Measurements from ENCODE around the gene AGTRAP.

Gene AGTRAP

GRCh38 chr1:11725616-11726015 lies 10.3 kb upstream of the AGTRAP start:
- in situ Hi-C loops (cut with MboI; ENCODE audit: low sequenced_read_pairs, unreplicated experiment): no loop called here
- no peak for TF ChIP-seq CTCF (IDR thresholded peaks at IDR 0.05; ENCODE audit: borderline replicate concordance, control extremely low read depth, extremely low read depth, insufficient read depth, missing control alignments)
- DNase-seq (ENCODE audit: low spot score): no peak

GRCh38 chr1:11727119-11727518 lies 8.8 kb upstream of the AGTRAP start:
- no peak for DNase-seq (ENCODE audit: low spot score)
- in situ Hi-C loops (cut with MboI; ENCODE audit: low sequenced_read_pairs, unreplicated experiment): no loop called here
- no peak for TF ChIP-seq CTCF (IDR thresholded peaks at IDR 0.05; ENCODE audit: borderline replicate concordance, control extremely low read depth, extremely low read depth, insufficient read depth, missing control alignments)

GRCh38 chr1:11728126-11728806 lies 7.7 kb upstream of the AGTRAP start:
- DNase-seq (ENCODE audit: low spot score): no peak
- in situ Hi-C loops (cut with MboI; ENCODE audit: low sequenced_read_pairs, unreplicated experiment): no loop called here
- TF ChIP-seq CTCF (IDR thresholded peaks at IDR 0.05; ENCODE audit: borderline replicate concordance, control extremely low read depth, extremely low read depth, insufficient read depth, missing control alignments): no peak

GRCh38 chr1:11729155-11729497 lies 6.8 kb upstream of the AGTRAP start:
- no peak for DNase-seq (ENCODE audit: low spot score)
- in situ Hi-C loops (cut with MboI; ENCODE audit: low sequenced_read_pairs, unreplicated experiment): no loop called here
- no peak for TF ChIP-seq CTCF (IDR thresholded peaks at IDR 0.05; ENCODE audit: borderline replicate concordance, control extremely low read depth, extremely low read depth, insufficient read depth, missing control alignments)

GRCh38 chr1:11729498-11730428 lies 6.2 kb upstream of the AGTRAP start:
- DNase-seq (ENCODE audit: low spot score): no peak
- in situ Hi-C loops (cut with MboI; ENCODE audit: low sequenced_read_pairs, unreplicated experiment): no loop called here
- no peak for TF ChIP-seq CTCF (IDR thresholded peaks at IDR 0.05; ENCODE audit: borderline replicate concordance, control extremely low read depth, extremely low read depth, insufficient read depth, missing control alignments)

GRCh38 chr1:11730429-11730891 lies 5.5 kb upstream of the AGTRAP start:
- in situ Hi-C loops (cut with MboI; ENCODE audit: low sequenced_read_pairs, unreplicated experiment): no loop called here
- TF ChIP-seq CTCF (IDR thresholded peaks at IDR 0.05; ENCODE audit: borderline replicate concordance, control extremely low read depth, extremely low read depth, insufficient read depth, missing control alignments): no peak
- DNase-seq (ENCODE audit: low spot score): no peak

Data from GM13976 (cell line).